Thyroid gland (tissue), 4 donors: ENCODE data around the gene ADAMTS2.

Source experiments
- CTCF ChIP-seq, 6 experiments: fragments of 200-600 bp in 3 of 6; fragments of 450-650 bp in 3 of 6; sonication (generic) in 3 of 6; IDR thresholded peaks; one replicate each; pipeline ENCODE4 v1.5.1; 2016 to 2019; ENCODE audit warnings: antibody characterized with exemption in 6 of 6, mild to moderate bottlenecking in 2 of 6, inconsistent platforms in 1 of 6, moderate library complexity in 1 of 6
- POLR2A ChIP-seq, 2 donors: fragments of 450-650 bp; IDR thresholded peaks; one replicate each; pipeline ENCODE4 v1.6.1; 2017; ENCODE audit warnings: antibody characterized with exemption in 2 of 2, mild to moderate bottlenecking in 2 of 2, moderate library complexity in 1 of 2

- TF ChIP-seq CTCF (IDR thresholded peaks at IDR 0.05): no peak
- TF ChIP-seq POLR2A (IDR thresholded peaks at IDR 0.05): no peak
Observed at GRCh38 chr5:179227580-179228311, 117.5 kb downstream of the ADAMTS2 start.
